ENCODE results near the gene LIME1. TPM values are rescaled to one million over a fixed set of nuclear protein-coding genes. Genes with fewer than 3 reads are reported as not detected.

The LIME1 gene
- total RNA-seq, 1 donor from 2014 or later = 7.3 TPM

GRCh38 chr20:63696628-63697356, 39.7 kb upstream of the LIME1 start, which contains the start of gene TNFRSF6B:
Gene TNFRSF6B (plus strand): TSS chr20:63696652. CDS start chr20:63696768, 116 bp downstream.
- peak; percentile 46 for DNase-seq (ENCODE audit: low spot score)

DNA sequence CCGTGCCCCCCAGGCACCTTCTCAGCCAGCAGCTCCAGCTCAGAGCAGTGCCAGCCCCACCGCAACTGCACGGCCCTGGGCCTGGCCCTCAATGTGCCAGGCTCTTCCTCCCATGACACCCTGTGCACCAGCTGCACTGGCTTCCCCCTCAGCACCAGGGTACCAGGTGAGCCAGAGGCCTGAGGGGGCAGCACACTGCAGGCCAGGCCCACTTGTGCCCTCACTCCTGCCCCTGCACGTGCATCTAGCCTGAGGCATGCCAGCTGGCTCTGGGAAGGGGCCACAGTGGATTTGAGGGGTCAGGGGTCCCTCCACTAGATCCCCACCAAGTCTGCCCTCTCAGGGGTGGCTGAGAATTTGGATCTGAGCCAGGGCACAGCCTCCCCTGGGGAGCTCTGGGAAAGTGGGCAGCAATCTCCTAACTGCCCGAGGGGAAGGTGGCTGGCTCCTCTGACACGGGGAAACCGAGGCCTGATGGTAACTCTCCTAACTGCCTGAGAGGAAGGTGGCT, 39.1 kb upstream of the LIME1 start:
- DNase-seq (ENCODE audit: low spot score) = peak; percentile 43

GRCh38 chr20:63697868-63698545, 38.5 kb upstream of the LIME1 start:
- DNase-seq (ENCODE audit: low spot score) = no peak

DNA sequence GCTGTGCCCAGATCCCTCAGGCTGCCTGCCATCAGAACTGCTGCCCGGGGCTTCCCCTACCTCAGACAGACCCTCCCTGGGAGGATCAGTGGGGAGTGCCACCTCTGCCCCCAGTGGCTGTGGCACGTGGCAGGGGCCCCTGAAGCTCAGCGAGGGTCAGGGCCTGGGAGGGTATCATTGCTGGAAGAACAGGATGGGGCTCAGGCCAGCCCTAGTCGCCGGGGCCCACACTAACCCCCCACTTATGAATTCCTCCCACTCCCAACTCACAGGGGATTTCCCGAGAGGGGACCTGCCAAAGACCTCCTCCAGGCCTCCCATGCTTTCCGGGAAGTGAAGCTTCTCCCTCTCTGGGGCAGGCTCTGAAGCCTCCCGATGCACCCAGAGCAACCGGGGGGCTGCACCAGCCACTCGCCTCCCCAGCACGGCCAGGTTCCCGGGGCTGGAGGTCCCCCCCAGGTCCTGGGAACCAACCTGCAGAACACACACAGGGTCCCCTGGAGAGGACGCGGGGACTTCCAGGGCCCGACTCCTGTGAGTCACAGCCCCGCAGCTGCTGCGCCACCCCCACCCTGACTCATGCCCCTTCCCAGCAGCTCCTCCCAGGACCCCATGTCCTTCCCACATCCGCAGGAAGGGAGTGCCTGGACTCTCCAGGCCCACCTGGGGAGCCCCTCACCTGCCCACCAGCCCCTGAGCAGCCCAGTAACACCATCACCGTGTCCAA, 37.6 kb upstream of the LIME1 start:
- DNase-seq (ENCODE audit: low spot score) = no peak

- peak; percentile 46 for DNase-seq (ENCODE audit: low spot score)
Observed at GRCh38 chr20:63699466-63700198, 36.8 kb upstream of the LIME1 start.

GRCh38 chr20:63700199-63701050, 36.0 kb upstream of the LIME1 start:
- no peak for DNase-seq (ENCODE audit: low spot score)

DNA sequence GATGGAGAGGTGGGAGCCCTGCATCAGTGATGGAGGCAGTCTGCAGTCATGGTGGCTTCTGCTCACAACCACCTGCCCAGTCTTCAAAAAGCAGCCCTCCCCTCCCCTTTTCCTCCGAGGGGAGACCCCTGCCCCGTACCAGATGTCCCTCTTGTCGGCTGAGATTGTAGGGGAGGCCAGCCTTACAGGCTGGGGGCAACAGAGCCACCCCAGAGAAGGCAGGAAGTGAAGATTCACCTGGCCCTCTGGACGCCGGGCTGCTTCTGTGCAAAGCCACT, 35.5 kb upstream of the LIME1 start:
- no peak for DNase-seq (ENCODE audit: low spot score)

- no peak for DNase-seq (ENCODE audit: low spot score)
Observed at GRCh38 chr20:63701329-63702035, 35.0 kb upstream of the LIME1 start.

DNA sequence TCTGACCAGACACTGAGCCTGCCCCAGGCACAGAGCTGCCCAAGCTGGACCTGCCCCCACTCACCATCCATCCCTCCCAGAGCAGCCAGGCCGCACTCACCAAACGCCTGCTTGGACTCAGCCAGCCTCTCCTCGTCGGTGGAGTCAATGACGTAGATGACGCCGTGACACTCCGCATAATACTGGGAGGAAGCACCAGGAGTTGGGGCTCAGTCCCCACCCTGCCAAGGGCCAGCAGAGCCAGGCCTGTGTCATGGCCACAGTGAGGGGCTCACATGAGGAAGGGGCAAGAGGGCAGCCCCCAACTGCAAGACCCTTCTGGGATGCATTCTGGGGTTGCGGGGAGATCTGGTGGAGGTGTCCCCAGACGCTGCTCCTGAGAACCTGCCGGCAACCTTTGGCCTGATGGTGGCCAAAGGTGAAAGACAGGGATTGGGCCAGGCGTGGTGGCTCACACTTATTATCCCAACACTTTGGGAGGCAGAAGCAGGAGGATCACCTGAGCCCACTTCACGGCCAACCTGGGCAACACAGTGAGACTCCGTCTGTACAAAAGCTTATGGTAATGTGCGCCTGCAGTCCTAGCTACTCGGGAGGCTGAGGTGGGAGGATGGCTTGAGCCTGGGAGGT, 34.3 kb upstream of the LIME1 start:
- no peak for DNase-seq (ENCODE audit: low spot score)

- no peak for DNase-seq (ENCODE audit: low spot score)
Observed at GRCh38 chr20:63702751-63703470, 33.6 kb upstream of the LIME1 start.

DNA sequence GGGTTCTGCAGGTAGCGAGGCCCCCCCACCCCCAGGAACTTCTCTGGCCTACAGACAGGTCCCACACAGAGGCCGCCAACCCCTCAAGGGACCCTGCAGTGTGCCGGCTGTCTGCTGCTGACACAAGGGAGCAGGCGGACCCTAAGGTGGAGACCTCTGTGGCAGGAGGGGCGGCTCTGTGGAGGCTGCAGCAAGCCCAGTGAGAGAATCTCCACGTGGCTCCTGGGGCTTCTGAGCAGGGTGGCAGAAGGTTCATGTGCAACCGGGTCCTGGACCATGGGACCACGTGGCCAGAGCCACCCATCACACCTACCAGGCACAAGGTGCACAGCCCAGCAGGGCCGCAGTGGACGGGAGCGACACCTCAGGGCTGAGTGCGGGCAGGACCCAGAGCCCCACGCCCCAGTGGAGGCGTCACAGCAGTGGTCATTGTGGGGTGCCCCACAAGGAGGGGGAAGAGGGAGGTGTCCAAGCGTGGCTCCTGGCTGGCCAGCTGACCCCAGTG, 32.9 kb upstream of the LIME1 start:
- no peak for DNase-seq (ENCODE audit: low spot score)

DNA sequence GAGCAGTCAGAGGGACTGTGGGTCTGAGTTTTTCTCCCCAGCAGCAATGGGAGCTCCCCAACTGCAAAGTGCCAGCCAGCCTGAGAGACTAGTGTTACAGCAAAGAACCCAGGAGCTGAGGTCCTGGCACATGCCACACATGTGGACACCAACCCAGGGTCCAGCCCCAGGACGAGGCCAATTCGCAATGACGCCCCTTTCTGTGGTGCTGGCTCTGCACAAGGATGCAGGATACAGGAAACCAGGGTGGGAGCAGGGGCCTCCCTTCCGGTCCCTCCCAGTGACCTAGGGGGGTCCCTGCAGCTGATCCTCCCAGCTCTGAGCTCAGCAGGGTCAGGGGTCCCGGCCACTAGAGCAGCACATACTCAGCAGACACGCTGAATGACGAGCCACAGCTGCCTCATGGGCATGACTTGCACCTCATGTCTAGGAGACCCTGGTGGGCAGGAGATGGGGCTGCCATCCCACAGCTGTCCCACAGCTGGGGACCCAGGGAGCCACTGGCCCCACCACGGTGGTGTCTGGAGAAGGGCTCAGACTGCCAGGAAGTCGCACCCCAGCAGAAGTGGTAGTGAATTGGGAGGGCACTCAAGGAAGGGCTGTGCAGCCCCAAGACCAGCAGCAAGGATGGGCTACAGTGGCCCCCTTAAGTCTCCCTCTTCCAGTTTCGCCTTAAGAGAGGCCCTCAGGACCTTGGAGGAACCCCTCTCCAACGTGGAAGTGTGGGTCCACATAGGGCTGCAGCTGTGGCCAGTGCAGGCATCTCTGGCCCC, 32.3 kb upstream of the LIME1 start:
- DNase-seq (ENCODE audit: low spot score) = no peak

DNA sequence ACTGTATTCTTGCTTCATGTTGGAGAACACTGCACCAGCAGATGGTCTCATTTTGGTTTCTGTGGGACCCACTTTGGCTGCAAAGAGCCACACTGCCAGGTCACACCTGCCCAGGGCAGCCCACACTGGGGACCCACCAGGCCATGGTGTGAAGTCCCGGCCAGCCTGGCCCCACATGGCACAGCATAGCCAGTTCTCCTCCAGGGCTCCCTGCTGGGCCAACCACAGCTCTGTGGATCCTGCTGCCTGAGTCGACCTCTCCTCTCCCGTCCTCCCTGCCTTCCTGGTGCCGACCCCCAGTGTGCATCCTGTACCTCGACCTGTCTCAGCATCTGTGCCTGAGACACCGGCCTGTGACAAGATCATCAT, 31.7 kb upstream of the LIME1 start:
- no peak for DNase-seq (ENCODE audit: low spot score)

GRCh38 chr20:63705232-63706026, 31.0 kb upstream of the LIME1 start:
- DNase-seq (ENCODE audit: low spot score) = no peak

GRCh38 chr20:63706027-63706695, 30.3 kb upstream of the LIME1 start:
- DNase-seq (ENCODE audit: low spot score) = no peak

GRCh38 chr20:63706852-63707557, 29.5 kb upstream of the LIME1 start:
- peak; percentile 60 for DNase-seq (ENCODE audit: low spot score)

Data from ureter (tissue), 1 donor.